HepG2 (cell line): ENCODE results near the gene ANGPTL5. TPM values are rescaled to one million over a fixed set of nuclear protein-coding genes. Genes with fewer than 3 reads are reported as not detected.

Experiments
- CEBPG ChIP-seq: IDR thresholded peaks from 2 replicates; pipeline ENCODE4 v1.6.1; 2016
- CREB1 ChIP-seq, 2 experiments: fragments of 450-650 bp in 1 of 2; IDR thresholded peaks; 2 replicates each; pipeline ENCODE4 v1.6.1; 2016 to 2017; ENCODE audit warnings: control low read depth in 1 of 2, mild to moderate bottlenecking in 1 of 2, missing compliant biosample characterization in 1 of 2, missing genetic modification characterization in 1 of 2
- DPF2 ChIP-seq: sonication (generic); formaldehyde crosslinking; IDR thresholded peaks from 2 replicates; pipeline ENCODE4 v1.4.0; 2020; ENCODE audit warnings: mild to moderate bottlenecking, low read depth, missing genetic modification reagents, borderline replicate concordance
- E2F1 ChIP-seq: sonication (generic); formaldehyde crosslinking; IDR thresholded peaks from 2 replicates; pipeline ENCODE4 v1.5.0; 2020; ENCODE audit warnings: missing genetic modification reagents
- FOXC1 ChIP-seq: sonication (generic); formaldehyde crosslinking; IDR thresholded peaks from 2 replicates; pipeline ENCODE4 v1.8.0; 2022; ENCODE audit warnings: mild to moderate bottlenecking, missing genetic modification reagents, borderline replicate concordance
- GATA4 ChIP-seq: sonication (generic); IDR thresholded peaks from 2 replicates; pipeline ENCODE4 v1.6.1; 2016; ENCODE audit warnings: antibody characterized with exemption, low read depth, borderline replicate concordance
- HES4 ChIP-seq: sonication (generic); formaldehyde crosslinking; IDR thresholded peaks from 2 replicates; pipeline ENCODE4 v1.9.0; 2021; ENCODE audit warnings: mild to moderate bottlenecking, missing genetic modification reagents, borderline replicate concordance
- IRF2 ChIP-seq: IDR thresholded peaks from 2 replicates; pipeline ENCODE4 v1.6.1; 2018; ENCODE audit warnings: missing genetic modification reagents, missing compliant biosample characterization
- JUN ChIP-seq: sonication (generic); formaldehyde crosslinking; IDR thresholded peaks from 2 replicates; pipeline ENCODE4 v1.4.0; 2020; ENCODE audit warnings: mild to moderate bottlenecking, missing genetic modification reagents
- MEF2D ChIP-seq: sonication (generic); formaldehyde crosslinking; IDR thresholded peaks from 2 replicates; pipeline ENCODE4 v1.5.1; 2020; ENCODE audit warnings: mild to moderate bottlenecking, missing genetic modification reagents
- NR2F6 ChIP-seq, 2 experiments: IDR thresholded peaks; 2 replicates each; pipeline ENCODE4 v1.6.1; 2016; ENCODE audit warnings: antibody characterized with exemption in 1 of 2, mild to moderate bottlenecking in 1 of 2
- PAXIP1 ChIP-seq: sonication (generic); formaldehyde crosslinking; conservative IDR thresholded peaks from 2 replicates; pipeline ENCODE4 v1.4.0; 2020; ENCODE audit warnings: mild to moderate bottlenecking, missing genetic modification reagents, moderate library complexity
- RARA ChIP-seq: IDR thresholded peaks from 2 replicates; pipeline ENCODE4 v1.6.1; 2016; ENCODE audit warnings: missing genetic modification reagents, missing compliant biosample characterization
- TGIF2 ChIP-seq: IDR thresholded peaks from 2 replicates; pipeline ENCODE4 v1.6.1; 2016; ENCODE audit warnings: control low read depth, missing compliant biosample characterization
- ZBTB46 ChIP-seq: sonication (generic); formaldehyde crosslinking; IDR thresholded peaks from 2 replicates; pipeline ENCODE4 v1.4.0; 2020; ENCODE audit warnings: mild to moderate bottlenecking, missing genetic modification reagents, borderline replicate concordance
- ZFP36 ChIP-seq: fragments of 150-350 bp; IDR thresholded peaks from 2 replicates; pipeline ENCODE4 v1.6.1; 2018; ENCODE audit warnings: borderline replicate concordance, low read length, low read depth; ENCODE audit not compliant: partially characterized antibody
- ZKSCAN1 ChIP-seq: fragments of 150-350 bp; IDR thresholded peaks from 2 replicates; pipeline ENCODE4 v1.6.1; 2014; ENCODE audit warnings: low read length
- ZNF230 ChIP-seq: sonication (generic); formaldehyde crosslinking; IDR thresholded peaks from 2 replicates; pipeline ENCODE4 v1.4.0; 2020; ENCODE audit warnings: mild to moderate bottlenecking, missing genetic modification reagents
- ZNF441 ChIP-seq: sonication (generic); formaldehyde crosslinking; IDR thresholded peaks from 2 replicates; pipeline ENCODE4 v1.7.0; 2021; ENCODE audit warnings: missing genetic modification reagents, borderline replicate concordance
- polyA plus RNA-seq, 8 experiments: library from polyadenylated mRNA; depleted of rRNA in 3 of 8; stranded (reverse) in 7 of 8; unstranded in 1 of 8; fragments of >200 nt; fragmentation: Illumina TruSeq in 4 of 8; extraction: Trizol in 4 of 8; gene quantifications; 2 replicates each; pipeline versions ENCODE4 v1.2.1 to v1.2.3, GENCODE V29; 2011 to 2016; ENCODE audit warnings: low read depth in 4 of 8, missing spikeins in 1 of 8, mixed read lengths in 1 of 8; ENCODE audit not compliant: insufficient read depth in 1 of 8
- total RNA-seq, 5 experiments: library from RNA; depleted of rRNA; stranded (reverse); fragments of >200 nt; fragmentation: Illumina TruSeq; extraction: Trizol; gene quantifications; 2 replicates each; pipeline ENCODE4 v1.2.3, GENCODE V29; 2016; ENCODE audit warnings: low read depth in 1 of 5
- TF ChIP-seq, protein P1 (sequence below): sonication (generic); formaldehyde crosslinking; IDR thresholded peaks from 2 replicates; pipeline ENCODE4 v1.4.0; 2020; ENCODE audit warnings: missing genetic modification reagents
- TF ChIP-seq, protein P2 (sequence below): IDR thresholded peaks from 2 replicates; pipeline ENCODE4 v1.6.1; 2016; ENCODE audit warnings: mild to moderate bottlenecking

The ANGPTL5 gene
- total and polyA plus RNA-seq, 2 of the 13 experiments (the other 11 are each of a cell fraction or from before 2014, with no cell fraction given), result not detected

DNA sequence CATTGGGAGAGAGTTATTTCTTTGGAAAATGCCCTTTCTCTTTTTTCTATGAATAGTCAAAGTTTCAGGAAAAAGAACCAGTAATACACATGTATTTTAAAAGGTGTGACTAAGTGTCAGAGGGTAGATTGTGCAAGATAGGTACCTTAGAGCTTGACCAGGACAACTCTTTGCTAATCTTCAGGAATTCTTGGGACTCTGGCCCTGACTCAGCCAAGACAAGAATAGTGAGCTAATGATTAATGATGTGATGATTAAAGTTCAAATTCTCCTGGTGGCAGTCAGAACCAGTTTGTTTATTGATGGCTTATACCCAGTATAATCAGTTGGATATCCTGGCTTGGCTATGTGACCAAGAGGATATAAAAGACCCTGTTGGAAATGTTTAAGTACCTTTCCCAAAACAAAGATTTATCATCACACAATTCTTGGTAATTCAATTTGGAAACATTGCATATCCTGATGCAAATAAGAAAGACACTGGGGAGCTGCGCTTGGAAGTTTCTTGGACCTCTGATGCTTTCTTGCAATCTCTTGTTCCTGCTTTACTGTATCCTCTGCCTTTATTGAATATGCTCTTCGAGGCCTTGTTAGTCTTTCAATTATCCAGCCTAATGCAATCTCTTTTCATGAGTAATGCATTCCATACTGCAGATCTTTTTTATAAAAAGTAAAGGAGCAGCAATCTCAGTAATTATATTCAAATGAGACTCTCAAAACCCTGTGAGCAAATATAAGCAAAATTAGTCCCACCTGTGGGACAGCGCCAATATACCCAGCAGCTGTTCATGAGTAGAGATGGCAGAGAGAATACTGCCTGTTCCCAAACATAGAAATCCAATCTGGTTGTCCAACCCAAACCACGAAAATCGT lies 49.5 kb downstream of the ANGPTL5 start (continued):
- TF ChIP-seq HES4 (CRISPR knock-in tag) (no peak), ZFP36 (no peak), ZKSCAN1 (no peak), RARA (CRISPR knock-in tag) (peak; percentile 70), NR2F6 (IDR thresholded peaks at IDR 0.05) (peak; percentile 85), NR2F6 (CRISPR knock-in tag; IDR thresholded peaks at IDR 0.05) (peak; percentile 72), PAXIP1 (peak; percentile 92), IRF2 (peak; percentile 69; the same call in 1 of the 2 replicates), TGIF2 (CRISPR knock-in tag) (no peak), DPF2 (peak; percentile 74; the same call in 1 of the 2 replicates), ZBTB46 (CRISPR knock-in tag) (no peak), MEF2D (CRISPR knock-in tag) (no peak), CEBPG (peak; percentile 96), CREB1 (IDR thresholded peaks at IDR 0.05) (no peak), CREB1 (CRISPR knock-in tag; IDR thresholded peaks at IDR 0.05) (peak; percentile 52; the same call in 1 of the 2 replicates), FOXC1 (CRISPR knock-in tag) (no peak), E2F1 (CRISPR knock-in tag) (no peak), GATA4 (peak; percentile 55; the same call in 1 of the 2 replicates), JUN (CRISPR knock-in tag) (no peak), ZNF441 (CRISPR knock-in tag) (no peak), ZNF230 (CRISPR knock-in tag) (no peak)
- TF ChIP-seq, protein P1, sequence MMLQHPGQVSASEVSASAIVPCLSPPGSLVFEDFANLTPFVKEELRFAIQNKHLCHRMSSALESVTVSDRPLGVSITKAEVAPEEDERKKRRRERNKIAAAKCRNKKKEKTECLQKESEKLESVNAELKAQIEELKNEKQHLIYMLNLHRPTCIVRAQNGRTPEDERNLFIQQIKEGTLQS (CRISPR knock-in tag), result peak; percentile 49; the same call in 1 of the 2 replicates
- TF ChIP-seq, protein P2, sequence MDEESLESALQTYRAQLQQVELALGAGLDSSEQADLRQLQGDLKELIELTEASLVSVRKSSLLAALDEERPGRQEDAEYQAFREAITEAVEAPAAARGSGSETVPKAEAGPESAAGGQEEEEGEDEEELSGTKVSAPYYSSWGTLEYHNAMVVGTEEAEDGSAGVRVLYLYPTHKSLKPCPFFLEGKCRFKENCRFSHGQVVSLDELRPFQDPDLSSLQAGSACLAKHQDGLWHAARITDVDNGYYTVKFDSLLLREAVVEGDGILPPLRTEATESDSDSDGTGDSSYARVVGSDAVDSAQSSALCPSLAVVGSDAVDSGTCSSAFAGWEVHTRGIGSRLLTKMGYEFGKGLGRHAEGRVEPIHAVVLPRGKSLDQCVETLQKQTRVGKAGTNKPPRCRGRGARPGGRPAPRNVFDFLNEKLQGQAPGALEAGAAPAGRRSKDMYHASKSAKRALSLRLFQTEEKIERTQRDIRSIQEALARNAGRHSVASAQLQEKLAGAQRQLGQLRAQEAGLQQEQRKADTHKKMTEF (CRISPR knock-in tag), result peak; percentile 37; the same call in 1 of the 2 replicates
